Liver (tissue), 9 donors: Measurements from ENCODE around the gene PGBD5. TPM values are rescaled to one million over a fixed set of nuclear protein-coding genes. Genes with fewer than 3 reads are reported as not detected.

ENCODE experiments used
- DNase-seq: peaks from one replicate; pipeline ENCODE4 v3.0.0-alpha.2; 2017; ENCODE audit warnings: low spot score
- H3K27ac ChIP-seq, 2 donors: one replicate each; pipeline ENCODE4 v1.7.0; 2013; ENCODE audit warnings: inconsistent platforms in 2 of 2, low read length in 2 of 2, control low read depth in 1 of 2, low read depth in 1 of 2, mild to moderate bottlenecking in 1 of 2
- H3K27me3 ChIP-seq, 4 donors: one replicate each; pipeline versions ENCODE4 v1.6.1 to v1.7.0; 2013; ENCODE audit warnings: low read length in 3 of 4, inconsistent platforms in 1 of 4, mild to moderate bottlenecking in 1 of 4, moderate library complexity in 1 of 4; ENCODE audit not compliant: control insufficient read depth in 4 of 4, insufficient read depth in 4 of 4
- H3K36me3 ChIP-seq, 4 donors: one replicate each; pipeline versions ENCODE4 v1.6.1 to v1.7.0; 2013; ENCODE audit warnings: low read length in 3 of 4, mild to moderate bottlenecking in 3 of 4, low read depth in 1 of 4, moderate library complexity in 1 of 4; ENCODE audit not compliant: control insufficient read depth in 4 of 4, insufficient read depth in 3 of 4
- H3K4me1 ChIP-seq, 4 donors: one replicate each; pipeline versions ENCODE4 v1.6.1 to v1.7.0; 2013; ENCODE audit warnings: low read length in 3 of 4, mild to moderate bottlenecking in 3 of 4, moderate library complexity in 1 of 4; ENCODE audit not compliant: control insufficient read depth in 4 of 4, insufficient read depth in 4 of 4
- H3K4me3 ChIP-seq, 3 donors: one replicate each; pipeline versions ENCODE4 v1.6.1 to v1.7.0; 2013; ENCODE audit warnings: low read length in 3 of 3, control low read depth in 1 of 3, low read depth in 1 of 3, mild to moderate bottlenecking in 1 of 3
- H3K9ac ChIP-seq, 2 donors: one replicate each; pipeline ENCODE4 v1.7.0; 2013; ENCODE audit warnings: low read length in 2 of 2, mild to moderate bottlenecking in 2 of 2, moderate library complexity in 2 of 2, control low read depth in 1 of 2, low read depth in 1 of 2
- H3K9me3 ChIP-seq, 4 donors: one replicate each; pipeline versions ENCODE4 v1.6.1 to v1.7.0; 2013; ENCODE audit warnings: low read length in 3 of 4; ENCODE audit not compliant: control insufficient read depth in 4 of 4
- CTCF ChIP-seq: fragments of 150-350 bp; IDR thresholded peaks from 2 replicates; pipeline ENCODE4 v1.5.1; 2017; ENCODE audit warnings: improper control_type of control experiment, low read depth, low read length; ENCODE audit not compliant: missing input control
- EGR1 ChIP-seq, 2 donors: IDR thresholded peaks; 2 replicates each; pipeline ENCODE4 v1.6.1; 2016 to 2018; ENCODE audit warnings: antibody characterized with exemption in 2 of 2, low read depth in 2 of 2
- FOXA1 ChIP-seq: IDR thresholded peaks from 2 replicates; pipeline ENCODE4 v1.6.1; 2016; ENCODE audit warnings: antibody characterized with exemption
- FOXA2 ChIP-seq: IDR thresholded peaks from 2 replicates; pipeline ENCODE4 v1.6.1; 2016; ENCODE audit warnings: antibody characterized with exemption
- GABPA ChIP-seq, 2 donors: IDR thresholded peaks in 1 of 2; conservative IDR thresholded peaks in 1 of 2; 2 replicates each; pipeline ENCODE4 v1.6.1; 2016; ENCODE audit warnings: antibody characterized with exemption in 2 of 2, mild to moderate bottlenecking in 1 of 2, moderate library complexity in 1 of 2
- HNF4A ChIP-seq, 2 donors: conservative IDR thresholded peaks; 2 replicates each; pipeline ENCODE4 v1.6.1; 2016; ENCODE audit warnings: antibody characterized with exemption in 2 of 2, mild to moderate bottlenecking in 2 of 2
- HNF4G ChIP-seq: IDR thresholded peaks from 2 replicates; pipeline ENCODE4 v1.6.1; 2016; ENCODE audit warnings: antibody characterized with exemption
- JUND ChIP-seq, 2 donors: IDR thresholded peaks; 2 replicates each; pipeline ENCODE4 v1.6.1; 2016; ENCODE audit warnings: antibody characterized with exemption in 2 of 2
- NR2F2 ChIP-seq: IDR thresholded peaks from 2 replicates; pipeline ENCODE4 v1.6.1; 2016; ENCODE audit warnings: antibody characterized with exemption
- RAD21 ChIP-seq, 2 donors: IDR thresholded peaks; 2 replicates each; pipeline ENCODE4 v1.6.1; 2016; ENCODE audit warnings: antibody characterized with exemption in 2 of 2, mild to moderate bottlenecking in 2 of 2
- REST ChIP-seq: IDR thresholded peaks from 2 replicates; pipeline ENCODE4 v1.6.1; 2016; ENCODE audit warnings: antibody characterized with exemption, mild to moderate bottlenecking
- RXRA ChIP-seq, 2 donors: IDR thresholded peaks; 2 replicates each; pipeline ENCODE4 v1.6.1; 2017 to 2018; ENCODE audit warnings: antibody characterized with exemption in 2 of 2, mild to moderate bottlenecking in 1 of 2
- SP1 ChIP-seq: IDR thresholded peaks from 2 replicates; pipeline ENCODE4 v1.6.1; 2018; ENCODE audit warnings: antibody characterized with exemption, mild to moderate bottlenecking
- TAF1 ChIP-seq: conservative IDR thresholded peaks from 2 replicates; pipeline ENCODE4 v1.6.1; 2016; ENCODE audit warnings: antibody characterized with exemption, mild to moderate bottlenecking
- YY1 ChIP-seq: IDR thresholded peaks from 2 replicates; pipeline ENCODE4 v1.6.1; 2016; ENCODE audit warnings: antibody characterized with exemption, mild to moderate bottlenecking
- WGBS: extraction: QIAGEN DNeasy Blood & Tissue Kit; methylation state at CpG from one replicate; pipeline ENCODE4 v1.1.7; 2013; 5-methylcytosine and 5-hydroxymethylcytosine counted together
- polyA plus RNA-seq, 2 donors: library from polyadenylated mRNA; stranded (reverse) in 1 of 2; unstranded in 1 of 2; fragments of 200-250 nt in 1 of 2; fragments of >200 nt in 1 of 2; fragmentation: Nextera tagmentation in 1 of 2; extraction: Ambion mirVana in 1 of 2; gene quantifications; one replicate each; pipeline versions ENCODE4 v1.2.1 to v1.2.3, GENCODE V29; 2013 to 2015
- total RNA-seq, 2 donors: library from RNA; depleted of rRNA; stranded (reverse); fragments of >200 nt; gene quantifications; one replicate each; pipeline ENCODE4 v1.2.3, GENCODE V29; 2014
- TF ChIP-seq, protein P1 (sequence below): IDR thresholded peaks from 2 replicates; pipeline ENCODE4 v1.6.1; 2016; ENCODE audit warnings: antibody characterized with exemption
- TF ChIP-seq, protein P2 (sequence below): IDR thresholded peaks from 2 replicates; pipeline ENCODE4 v1.6.1; 2016; ENCODE audit warnings: antibody characterized with exemption
- TF ChIP-seq, protein P3 (sequence below): IDR thresholded peaks from 2 replicates; pipeline ENCODE4 v1.6.1; 2016; ENCODE audit warnings: antibody characterized with exemption
- donor health status: healthy.
- donor health status: healthy.
- donor health status: healthy.
- donor health status: healthy.
- donor health status: healthy.

Gene PGBD5
- total and polyA plus RNA-seq, 4 donors: 0.88 to 5.4 (median 2.7) TPM

DNA sequence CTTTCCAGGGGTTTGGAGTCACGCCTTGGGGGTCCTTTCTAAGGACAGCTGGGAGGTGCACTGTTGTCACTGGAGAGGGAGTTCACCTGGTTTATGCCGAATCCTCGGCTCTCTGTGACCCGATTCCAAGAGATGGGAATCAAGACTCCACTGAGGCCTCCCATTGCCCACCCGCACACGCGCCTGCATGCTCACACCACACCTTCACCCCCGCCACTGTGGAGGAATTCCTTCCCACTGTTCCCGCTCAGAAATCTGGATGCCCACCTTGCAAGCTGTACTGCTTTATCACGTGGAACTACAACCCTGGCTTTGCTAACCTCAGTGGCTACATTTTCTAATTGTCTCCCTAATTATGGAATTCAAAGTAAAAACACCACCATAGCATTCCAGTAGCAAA lies 29.2 kb downstream of the PGBD5 start:
- H3K9me3 ChIP-seq: no peaks in the 10 kb centered on the region
- no peak overlapping the region for H3K4me3 ChIP-seq
- no peaks in the 10 kb centered on the region for H3K4me1 ChIP-seq
- no peaks in the 10 kb centered on the region for H3K36me3 ChIP-seq
- H3K27ac ChIP-seq: no peak overlapping the region
- no peak overlapping the region for H3K9ac ChIP-seq
- no peak for DNase-seq
- no peaks in the 10 kb centered on the region for H3K27me3 ChIP-seq
- WGBS: 91% methylated on average over 10 of the region's 10 CpGs
- TF ChIP-seq, protein P1, sequence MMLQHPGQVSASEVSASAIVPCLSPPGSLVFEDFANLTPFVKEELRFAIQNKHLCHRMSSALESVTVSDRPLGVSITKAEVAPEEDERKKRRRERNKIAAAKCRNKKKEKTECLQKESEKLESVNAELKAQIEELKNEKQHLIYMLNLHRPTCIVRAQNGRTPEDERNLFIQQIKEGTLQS: no peak
- TF ChIP-seq SP1: no peak
- no peak for TF ChIP-seq RXRA (IDR thresholded peaks at IDR 0.05)
- TF ChIP-seq, protein P2, sequence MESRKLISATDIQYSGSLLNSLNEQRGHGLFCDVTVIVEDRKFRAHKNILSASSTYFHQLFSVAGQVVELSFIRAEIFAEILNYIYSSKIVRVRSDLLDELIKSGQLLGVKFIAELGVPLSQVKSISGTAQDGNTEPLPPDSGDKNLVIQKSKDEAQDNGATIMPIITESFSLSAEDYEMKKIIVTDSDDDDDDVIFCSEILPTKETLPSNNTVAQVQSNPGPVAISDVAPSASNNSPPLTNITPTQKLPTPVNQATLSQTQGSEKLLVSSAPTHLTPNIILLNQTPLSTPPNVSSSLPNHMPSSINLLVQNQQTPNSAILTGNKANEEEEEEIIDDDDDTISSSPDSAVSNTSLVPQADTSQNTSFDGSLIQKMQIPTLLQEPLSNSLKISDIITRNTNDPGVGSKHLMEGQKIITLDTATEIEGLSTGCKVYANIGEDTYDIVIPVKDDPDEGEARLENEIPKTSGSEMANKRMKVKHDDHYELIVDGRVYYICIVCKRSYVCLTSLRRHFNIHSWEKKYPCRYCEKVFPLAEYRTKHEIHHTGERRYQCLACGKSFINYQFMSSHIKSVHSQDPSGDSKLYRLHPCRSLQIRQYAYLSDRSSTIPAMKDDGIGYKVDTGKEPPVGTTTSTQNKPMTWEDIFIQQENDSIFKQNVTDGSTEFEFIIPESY: no peak
- TF ChIP-seq CTCF: no peak
- no peak for TF ChIP-seq HNF4G
- no peak for TF ChIP-seq GABPA (IDR thresholded peaks at IDR 0.05 in 1 of 2, conservative IDR thresholded peaks at IDR 0.05 in 1 of 2)
- TF ChIP-seq, protein P3, sequence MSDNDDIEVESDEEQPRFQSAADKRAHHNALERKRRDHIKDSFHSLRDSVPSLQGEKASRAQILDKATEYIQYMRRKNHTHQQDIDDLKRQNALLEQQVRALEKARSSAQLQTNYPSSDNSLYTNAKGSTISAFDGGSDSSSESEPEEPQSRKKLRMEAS: no peak
- no peak for TF ChIP-seq FOXA2
- no peak for TF ChIP-seq YY1
- no peak for TF ChIP-seq RAD21 (IDR thresholded peaks at IDR 0.05)
- no peak for TF ChIP-seq JUND (IDR thresholded peaks at IDR 0.05)
- no peak for TF ChIP-seq FOXA1
- TF ChIP-seq HNF4A (conservative IDR thresholded peaks at IDR 0.05): no peak
- TF ChIP-seq REST: no peak
- TF ChIP-seq EGR1 (IDR thresholded peaks at IDR 0.05; ENCODE audit: low read depth in 2 of 2): no peak
- TF ChIP-seq NR2F2: no peak
- no peak for TF ChIP-seq TAF1
